NCI-H1092 treated with DMSO at 0.1 percent for 48 hours (cell line): ENCODE data around the gene GUCA1A.

ENCODE experiments used
- DNase-seq: peaks from one replicate; lab custom pipeline; 2025; lab: John Stamatoyannopoulos, UW

Gene GUCA1A

DNA sequence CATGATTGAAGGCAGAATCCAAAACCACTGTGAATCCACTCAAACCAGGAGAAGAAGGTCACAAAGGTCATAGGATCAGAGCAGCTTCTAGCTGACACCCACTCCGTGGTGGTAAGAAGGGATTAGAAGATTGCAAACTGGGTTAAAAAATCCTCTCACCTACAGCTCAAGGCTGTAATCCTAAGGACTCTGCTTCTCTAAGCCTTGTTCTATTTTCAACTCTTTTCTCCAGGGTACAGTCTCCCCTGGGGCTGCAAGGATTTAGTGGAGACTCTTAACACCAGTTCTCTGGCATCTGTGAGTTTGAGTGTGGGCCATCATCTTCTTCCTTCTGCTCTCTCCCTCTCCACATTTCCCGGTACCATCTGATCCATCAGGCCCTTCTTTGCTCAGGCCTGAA is at the start of gene GUCA1A:
Gene GUCA1A, plus strand, starts transcription at position 264 of the 400 bp plus-strand sequence. CDS start 250 bp downstream, outside the sequence.
- no peak for DNase-seq

GRCh38 chr6:42123379-42124103 is 49.6 kb upstream of the GUCA1A start:
- no peak for DNase-seq

DNA sequence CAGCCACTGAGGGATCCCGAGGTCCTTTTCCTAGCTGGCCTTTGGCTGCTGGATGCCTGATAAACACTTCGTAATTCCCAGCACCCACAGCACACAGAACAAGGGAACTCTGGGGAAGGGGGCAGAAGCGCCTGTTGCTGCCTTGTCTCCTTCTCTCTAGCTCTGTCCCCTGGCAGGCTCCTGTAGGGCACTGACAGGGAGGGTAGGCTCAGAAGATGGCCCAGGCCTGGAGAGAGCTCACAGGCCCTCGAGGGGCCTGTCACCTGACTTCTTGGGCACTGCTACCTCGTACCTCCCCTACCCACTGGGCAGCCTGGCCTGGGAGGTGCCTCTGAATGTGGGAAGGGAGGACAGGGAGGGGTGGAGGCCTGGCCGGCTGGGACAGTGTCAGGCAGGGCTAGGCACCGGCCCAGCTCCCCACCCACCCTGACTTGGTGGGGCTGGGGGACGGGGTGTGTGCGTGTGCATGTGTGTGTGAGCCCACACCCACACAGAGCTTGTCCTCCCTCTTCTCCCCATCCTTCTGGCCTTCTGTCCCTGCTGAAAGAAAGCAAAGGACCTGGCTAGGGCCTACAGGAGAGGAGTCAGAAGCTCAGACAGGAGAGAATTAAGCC is 48.8 kb upstream of the GUCA1A start:
- no peak for DNase-seq

GRCh38 chr6:42125231-42125630 is 47.9 kb upstream of the GUCA1A start:
- DNase-seq: no peak

DNA sequence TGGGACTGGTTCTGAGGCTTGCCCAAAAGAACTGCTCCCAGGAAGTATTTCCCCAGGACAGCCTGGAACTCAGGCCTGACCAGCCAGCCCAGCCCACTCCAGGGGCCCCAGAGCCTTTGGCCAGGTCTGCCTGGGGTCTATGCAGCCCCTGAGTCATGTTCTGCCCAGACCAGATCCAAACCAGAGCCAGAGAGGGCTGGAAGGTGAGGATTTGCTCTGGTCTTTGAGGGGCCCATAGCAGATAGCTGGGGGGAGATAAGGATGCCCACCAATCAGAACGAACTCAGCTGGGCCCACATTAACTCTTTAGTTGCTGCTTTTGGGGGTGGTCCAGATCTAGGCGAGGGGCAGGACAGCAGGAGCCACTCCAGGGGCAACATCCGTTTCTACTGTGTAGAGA is 47.5 kb upstream of the GUCA1A start:
- DNase-seq: no peak

GRCh38 chr6:42128460-42129359 is 44.5 kb upstream of the GUCA1A start:
- DNase-seq: no peak

DNA sequence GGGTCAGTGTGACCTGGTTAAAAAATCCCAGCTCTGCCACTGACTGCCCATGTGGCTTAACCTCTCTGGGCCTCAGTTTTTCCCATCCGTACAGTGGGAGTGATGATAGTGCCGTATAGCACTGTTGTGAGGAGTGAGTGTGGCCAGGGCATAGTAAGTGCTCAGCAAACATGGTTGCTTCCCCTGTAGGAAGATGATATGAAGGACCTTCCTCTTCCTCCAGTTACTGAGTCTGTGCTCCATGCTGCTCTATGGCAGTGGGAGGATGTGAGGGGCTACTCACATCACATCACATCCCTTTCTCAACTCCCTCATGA is 43.8 kb upstream of the GUCA1A start:
- no peak for DNase-seq

DNA sequence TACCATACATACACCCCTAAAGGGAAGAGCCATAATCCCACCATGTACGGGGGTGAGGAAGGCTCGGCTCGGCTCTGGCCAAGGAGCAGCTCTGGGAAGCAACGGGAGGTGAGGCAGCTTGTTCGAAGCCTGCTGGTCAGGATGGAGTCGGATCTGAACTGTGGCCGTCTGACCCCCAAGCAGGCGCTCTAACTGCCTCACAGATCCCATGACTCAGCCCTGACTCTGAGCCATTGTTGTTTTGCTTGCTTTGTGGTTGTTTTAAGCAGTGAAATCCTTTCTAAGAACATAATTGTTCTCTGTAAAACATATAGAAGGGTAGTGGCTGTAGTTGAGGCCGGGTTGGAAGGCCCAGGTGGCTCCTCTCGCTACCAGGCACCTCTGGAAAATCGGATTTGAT is 41.6 kb upstream of the GUCA1A start:
- no peak for DNase-seq

- DNase-seq: no peak
Measured at GRCh38 chr6:42133926-42134325, 39.2 kb upstream of the GUCA1A start.

DNA sequence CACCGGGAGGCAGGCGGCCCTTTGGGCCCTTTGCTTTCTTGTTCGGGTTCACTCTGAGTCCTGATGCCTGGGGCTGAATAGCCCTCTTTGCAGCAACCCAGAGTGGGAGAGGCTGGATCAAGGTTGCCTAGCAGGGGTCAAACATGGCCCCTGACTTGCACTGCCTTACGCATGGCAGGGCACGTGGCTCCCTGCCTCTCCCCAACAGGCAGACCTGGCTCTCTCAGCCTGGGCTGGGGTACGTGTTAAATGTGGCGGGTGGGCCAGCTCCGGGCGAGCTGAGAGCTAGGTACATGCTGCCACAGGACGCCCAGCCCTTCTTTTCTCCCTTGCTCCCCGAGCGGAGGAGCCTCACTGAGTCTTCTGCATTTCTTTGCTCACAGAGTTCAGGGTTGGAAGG is 38.0 kb upstream of the GUCA1A start:
- no peak for DNase-seq

DNA sequence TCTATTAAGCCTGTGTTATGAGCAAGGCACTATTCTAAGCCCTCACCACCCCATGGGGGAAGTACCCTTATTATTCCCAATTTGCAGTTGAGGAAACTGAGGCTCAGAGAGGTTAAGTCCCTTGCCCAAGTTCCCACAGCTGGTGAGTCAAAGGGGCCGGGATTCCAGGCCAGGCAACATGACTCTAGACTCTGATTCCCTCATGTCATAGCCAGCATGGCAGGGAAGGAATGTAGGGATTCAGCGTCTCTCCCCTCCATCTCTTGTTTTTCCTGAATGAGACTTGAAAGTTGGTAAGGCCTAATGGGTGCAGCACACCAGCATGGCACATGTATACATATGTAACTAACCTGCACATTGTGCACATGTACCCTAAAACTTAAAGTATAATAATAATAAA is 37.4 kb upstream of the GUCA1A start:
- DNase-seq: no peak

GRCh38 chr6:42136508-42137193 is 36.5 kb upstream of the GUCA1A start:
- DNase-seq: no peak

DNA sequence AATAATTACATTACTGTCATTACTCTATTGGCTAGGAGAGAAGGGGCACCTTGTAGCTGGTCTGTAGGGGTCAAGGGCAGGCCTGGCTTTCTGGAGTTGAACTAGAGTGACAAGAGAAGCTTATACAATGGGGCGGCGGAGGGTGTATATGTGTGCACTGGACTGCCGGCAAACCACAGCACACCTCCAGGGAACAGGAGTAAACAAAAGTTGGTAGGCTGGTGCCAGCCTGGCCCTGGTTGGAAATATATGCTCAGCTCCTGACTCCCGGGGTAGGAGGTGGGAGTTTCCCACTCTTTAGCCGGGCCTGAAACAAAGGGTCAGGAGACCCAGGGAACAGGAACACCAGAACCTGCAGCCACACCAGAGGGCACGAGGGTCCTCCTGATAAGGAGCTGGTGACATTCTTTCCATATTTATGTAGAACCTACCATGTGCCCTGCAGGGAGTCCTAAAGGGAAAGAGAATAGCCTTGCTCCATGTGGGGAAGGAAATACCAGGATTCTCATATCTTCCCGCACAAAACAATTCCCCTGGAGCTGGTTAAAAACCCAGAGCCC is 35.9 kb upstream of the GUCA1A start:
- DNase-seq: no peak

DNA sequence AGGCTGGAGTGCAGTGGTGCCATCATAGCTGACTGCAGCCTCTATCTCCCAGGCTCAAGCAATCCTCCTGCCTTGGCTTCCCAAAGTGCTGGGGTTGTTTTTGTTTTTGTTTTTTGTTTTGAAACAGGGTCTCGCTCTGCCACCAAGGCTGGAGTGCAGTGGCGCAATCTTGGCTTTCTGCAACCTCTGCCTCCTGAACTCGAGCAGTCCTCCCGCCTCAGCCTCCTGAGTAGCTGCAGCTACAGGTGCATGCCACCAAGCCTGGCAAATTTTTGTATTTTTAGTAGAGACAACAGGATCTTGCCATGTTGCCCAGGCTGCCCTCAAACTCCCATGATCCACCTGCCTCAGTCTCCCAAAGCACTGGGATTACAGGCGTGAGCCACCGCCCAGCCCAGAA is 35.0 kb upstream of the GUCA1A start:
- no peak for DNase-seq

- no peak for DNase-seq
Measured at GRCh38 chr6:42138630-42139619, 34.2 kb upstream of the GUCA1A start.

GRCh38 chr6:42140032-42140431 is 33.1 kb upstream of the GUCA1A start:
- DNase-seq: no peak

- DNase-seq: no peak
Measured at GRCh38 chr6:42140756-42141602, 32.2 kb upstream of the GUCA1A start.

- DNase-seq: no peak
Measured at GRCh38 chr6:42141603-42142117, 31.5 kb upstream of the GUCA1A start.

GRCh38 chr6:42142118-42142835 is 30.9 kb upstream of the GUCA1A start, which contains the start of gene C6orf132:
Gene C6orf132, minus strand, starts transcription at chr6:42142620. Its CDS starts 176 bp downstream, at chr6:42142444.
- no peak for DNase-seq
